RPMI7951 (cell line): ENCODE results near the gene TMEM63A. TPM values are rescaled to one million over a fixed set of nuclear protein-coding genes. Genes with fewer than 3 reads are reported as not detected.
A peak's percentile ranks its signal among the peaks of the same experiment; 100 is the strongest.
"Not testable (repeated sequence)": the region's sequence is repeated elsewhere in the genome, so short reads cannot be mapped to it uniquely, and the experiment has no call there.

Experiments
- DNase-seq: peaks from one replicate; pipeline ENCODE4 v3.0.0-alpha.2; 2012; ENCODE audit warnings: low read depth
- total RNA-seq: library from RNA; depleted of rRNA; stranded (reverse); fragments of >200 nt; shearing (Covaris generic); gene quantifications from 2 replicates; pipeline ENCODE4 v1.2.3, GENCODE V29; 2014

Gene TMEM63A
- total RNA-seq, 1 experiment from 2014 or later = 7.6 TPM

DNA sequence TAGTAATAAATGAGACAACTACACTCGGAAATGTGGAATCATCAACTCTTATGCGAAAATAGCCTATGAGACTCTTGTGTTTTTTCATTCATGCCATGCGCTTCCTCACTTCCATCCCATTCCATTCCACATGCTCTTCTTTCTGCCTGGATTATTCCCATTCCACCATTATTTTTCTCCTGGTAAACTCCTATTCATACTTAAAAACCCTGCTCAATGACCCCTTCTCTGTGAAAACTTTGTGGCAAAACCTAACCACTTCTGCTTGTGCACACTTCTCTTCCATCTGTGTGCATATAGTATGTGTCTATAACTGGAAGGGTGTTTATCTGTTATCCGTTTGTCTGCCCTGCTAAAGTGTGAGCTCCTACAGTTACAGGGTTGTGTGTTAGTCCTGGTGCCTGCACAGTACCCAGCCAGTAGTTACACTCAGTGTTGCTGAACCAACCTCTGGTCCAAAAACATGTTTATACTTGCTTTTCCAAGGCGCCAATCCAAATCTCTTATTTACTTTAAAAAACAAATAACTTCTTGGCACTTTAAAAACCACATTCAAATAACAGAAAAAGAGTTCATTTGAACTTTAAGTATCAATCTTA lies 61.6 kb downstream of the TMEM63A start:
- DNase-seq = no peak

DNA sequence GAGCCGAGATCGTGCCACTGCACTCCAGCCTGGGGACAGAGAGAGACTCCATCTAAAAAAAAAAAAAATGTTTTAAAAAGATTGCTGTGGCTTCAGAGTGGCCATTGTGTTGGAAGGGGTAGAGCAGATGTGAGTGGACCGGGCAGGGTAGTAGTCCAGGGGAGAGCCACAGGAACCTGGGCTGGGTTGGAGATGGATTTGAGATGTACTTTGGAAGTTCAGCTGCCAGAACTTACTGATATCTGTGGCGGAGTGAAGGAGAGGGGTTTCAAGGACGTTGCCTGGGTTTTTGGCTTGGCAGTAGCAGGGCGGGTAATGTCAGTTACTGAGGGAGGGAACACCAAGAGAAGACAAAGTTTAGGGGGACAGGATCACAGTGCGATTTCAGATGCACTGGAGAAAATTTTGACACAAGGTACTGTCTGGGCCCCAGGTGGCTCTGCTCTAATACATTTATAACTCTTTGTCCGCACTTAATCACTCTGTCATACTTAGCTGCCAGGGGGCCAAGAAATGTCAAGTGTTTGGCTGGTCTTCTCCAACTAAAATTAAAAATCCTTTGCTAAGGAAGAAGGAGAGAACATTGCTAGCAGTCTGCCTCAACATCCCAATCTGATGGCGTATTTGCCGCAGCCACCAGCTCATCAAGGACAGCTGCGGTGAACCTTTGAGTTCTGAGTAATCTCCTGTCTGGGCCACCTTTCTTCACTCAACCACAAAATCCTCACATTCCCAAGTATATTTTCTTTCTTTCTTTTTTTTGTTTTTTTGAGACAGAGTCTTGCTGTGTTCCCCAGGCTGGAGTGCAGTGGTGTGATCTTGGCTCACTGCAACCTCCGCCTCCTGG lies 62.6 kb downstream of the TMEM63A start:
- no peak for DNase-seq

GRCh38 chr1:225818229-225818628 lies 64.0 kb downstream of the TMEM63A start:
- DNase-seq = no peak

DNA sequence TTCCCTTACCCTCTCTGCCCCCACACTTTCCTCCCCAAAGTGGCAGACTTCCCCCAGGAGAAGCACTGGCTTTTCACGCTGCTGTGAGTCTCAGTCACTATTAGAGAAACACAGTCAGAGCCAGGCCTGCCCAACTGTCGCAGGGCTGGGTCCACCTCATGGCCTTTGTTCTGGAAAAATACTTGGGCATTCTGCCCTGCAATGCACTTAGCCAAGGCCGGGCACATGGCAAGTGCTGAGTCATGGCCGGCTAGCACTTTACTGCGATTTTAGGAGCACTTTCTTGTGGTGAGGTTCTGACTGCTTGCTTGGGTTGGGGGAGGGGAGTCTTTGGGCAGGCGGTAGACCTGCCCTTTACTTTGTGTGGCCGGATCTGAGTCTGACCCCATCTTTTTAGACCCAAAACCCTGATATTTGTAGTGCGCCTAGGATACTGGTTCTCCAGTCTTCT lies 64.5 kb downstream of the TMEM63A start:
- DNase-seq = peak; percentile 96

- DNase-seq = no peak
Observed at GRCh38 chr1:225816643-225817538, 65.3 kb downstream of the TMEM63A start.

GRCh38 chr1:225815526-225816178 lies 66.5 kb downstream of the TMEM63A start:
- DNase-seq = no peak

DNA sequence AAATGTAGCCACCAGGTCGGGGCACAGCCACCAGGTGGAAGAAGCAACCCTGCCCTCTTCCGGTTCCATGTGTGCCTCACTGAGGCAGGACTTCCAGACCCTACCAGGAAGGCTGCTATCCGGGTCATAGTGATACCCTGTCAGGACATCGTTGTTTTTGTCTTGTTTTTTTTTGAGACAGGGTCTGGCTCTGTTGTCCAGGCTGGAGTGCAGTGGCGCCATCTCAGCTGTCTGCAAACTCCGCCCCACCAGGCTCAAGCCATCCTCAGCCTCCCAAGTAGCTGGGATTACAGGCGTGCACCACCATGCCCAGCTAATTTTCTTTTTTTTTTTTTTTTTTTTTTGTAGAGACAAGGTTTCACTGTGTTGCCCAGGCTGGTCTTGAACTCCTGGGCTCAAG lies 67.1 kb downstream of the TMEM63A start:
- DNase-seq = not testable (repeated sequence)

DNA sequence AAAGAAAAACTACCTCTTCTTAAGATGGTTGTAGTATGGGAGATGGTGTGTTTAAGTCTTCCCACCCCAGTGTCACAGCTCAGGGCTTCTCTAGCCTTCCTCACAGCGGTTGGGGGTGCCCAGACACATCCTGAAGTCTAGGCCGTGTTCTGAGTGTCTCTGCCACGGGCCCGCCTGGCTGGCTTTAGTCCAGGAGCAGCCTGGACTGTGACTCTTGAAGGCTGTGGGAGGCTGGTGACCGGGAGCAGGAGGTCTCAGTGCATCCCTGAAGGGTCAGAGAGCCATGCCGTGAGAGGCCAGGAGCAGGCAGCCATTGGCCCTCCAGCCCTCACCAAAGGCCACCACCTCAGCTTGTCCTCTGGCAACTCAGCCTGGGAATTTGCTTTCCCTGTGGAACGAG lies 67.8 kb downstream of the TMEM63A start:
- DNase-seq = no peak

DNA sequence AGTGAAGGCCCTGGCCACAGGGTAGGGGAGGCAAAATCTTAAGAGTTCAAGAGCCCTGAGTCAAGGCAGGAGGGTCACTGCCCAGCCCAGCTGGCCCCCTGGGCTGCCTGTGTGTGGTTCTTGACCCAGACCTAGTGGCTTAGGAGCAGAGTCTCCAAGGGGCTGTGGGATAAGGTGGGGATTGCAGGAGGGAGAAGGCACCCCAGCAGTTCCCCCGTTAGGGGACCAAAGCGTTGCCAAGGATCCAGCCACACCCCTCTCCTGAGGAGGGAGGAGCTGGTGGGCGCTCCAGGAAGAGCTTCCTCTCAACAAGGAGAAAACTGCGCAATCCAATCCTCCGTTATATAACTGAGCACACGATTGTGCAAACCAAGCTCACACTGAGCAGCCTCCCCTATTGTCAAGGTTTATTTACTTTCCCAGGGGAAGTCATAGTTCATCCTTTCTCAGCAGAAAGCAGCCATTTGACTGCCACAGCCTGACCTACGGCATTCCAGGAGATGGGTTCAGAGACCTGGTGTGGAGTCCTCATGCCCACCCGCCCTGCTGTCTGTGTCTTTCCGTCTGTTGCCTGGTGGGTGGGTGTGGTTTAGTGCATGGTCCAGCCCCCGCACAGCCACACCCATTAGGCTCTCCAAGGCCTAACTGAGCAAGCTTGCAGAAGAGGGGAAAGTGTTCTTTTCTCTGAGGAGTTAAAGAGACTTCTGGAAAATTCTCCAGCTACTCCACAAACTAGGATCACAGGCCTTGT lies 68.8 kb downstream of the TMEM63A start:
- DNase-seq = no peak

- no peak for DNase-seq
Observed at GRCh38 chr1:225812488-225813213, 69.5 kb downstream of the TMEM63A start.

GRCh38 chr1:225811622-225812487 lies 70.3 kb downstream of the TMEM63A start:
- no peak for DNase-seq

GRCh38 chr1:225810579-225811538 lies 71.3 kb downstream of the TMEM63A start:
- not testable (repeated sequence) for DNase-seq

- DNase-seq = peak; percentile 88
Observed at GRCh38 chr1:225809842-225810578, 72.2 kb downstream of the TMEM63A start, which contains the start of gene EPHX1. TSS of gene EPHX1 (plus strand) at chr1:225810124. CDS start at chr1:225828730, 18,606 bp downstream.

DNA sequence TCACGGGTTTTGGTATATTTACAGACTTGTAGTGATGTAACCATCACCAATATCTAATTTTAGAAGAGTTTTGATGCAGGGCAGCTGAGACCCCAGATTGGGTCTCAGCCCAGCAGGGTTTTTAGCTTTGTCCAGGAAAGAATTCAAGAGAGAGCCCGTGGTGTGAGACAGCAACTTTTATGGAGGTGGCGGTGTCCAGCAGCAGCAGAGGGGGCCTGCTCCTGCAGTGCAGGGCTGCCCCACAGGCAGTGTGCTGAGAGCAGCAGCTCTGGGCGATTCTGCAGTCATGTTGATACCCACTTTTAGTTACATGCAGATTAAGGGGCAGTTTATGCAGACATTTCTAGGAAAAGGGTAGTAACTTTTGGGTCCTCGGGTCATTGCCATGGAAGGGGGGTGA lies 74.0 kb downstream of the TMEM63A start:
- no peak for DNase-seq

- not testable (repeated sequence) for DNase-seq
Observed at GRCh38 chr1:225806736-225807135, 75.4 kb downstream of the TMEM63A start.

DNA sequence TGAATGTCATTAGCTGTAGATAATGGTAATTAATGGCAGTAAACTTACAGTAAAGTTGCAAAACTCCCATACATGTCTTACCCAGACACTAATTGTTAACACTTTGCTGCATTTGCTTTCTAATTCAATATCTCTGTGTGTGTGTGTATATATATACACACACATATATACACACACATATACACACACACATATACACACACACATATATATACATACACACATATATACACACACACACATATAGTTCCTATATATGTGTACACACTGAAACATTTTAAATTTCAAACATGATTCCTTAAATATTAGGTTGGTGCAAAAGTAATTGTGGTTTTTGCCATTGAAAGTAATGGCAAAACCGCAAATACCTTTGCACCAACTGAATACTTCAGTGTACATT lies 75.9 kb downstream of the TMEM63A start:
- DNase-seq = no peak

DNA sequence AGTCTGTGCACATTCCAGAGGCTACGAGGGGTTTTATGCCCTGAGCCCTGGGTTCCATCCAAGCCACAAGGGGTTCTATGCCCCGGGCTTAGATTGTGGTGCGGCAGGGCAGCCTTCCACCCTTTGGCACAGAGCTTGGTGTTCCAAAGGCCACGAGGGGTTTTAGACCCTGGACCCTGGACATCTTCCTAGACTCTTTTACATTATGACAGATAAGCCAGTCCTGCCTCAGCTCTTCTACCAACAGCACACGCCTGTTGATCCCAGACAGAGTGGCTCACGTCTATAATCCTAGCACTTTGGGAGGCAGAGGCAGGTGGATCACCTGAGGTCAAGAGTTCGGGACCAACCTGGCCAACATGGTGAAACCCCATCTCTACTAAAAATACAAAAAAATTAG lies 81.0 kb downstream of the TMEM63A start:
- not testable (repeated sequence) for DNase-seq
